Endothelial cell of umbilical vein (primary cell): ENCODE data around the gene GGTLC2. TPM values are rescaled to one million over a fixed set of nuclear protein-coding genes. Genes with fewer than 3 reads are reported as not detected.

Experiments
- BruUV-seq: library from RNA; stranded (reverse); fragments of 400-500 nt; replicated peaks from 2 replicates; lab custom pipeline; 2021; lab: Mats Ljungman, UMichigan
- CTCF ChIA-PET: fragments of 300-600, 350-600 bp; sonication (Branson Sonifier 250); formaldehyde crosslinking; loops from one replicate; lab custom pipeline; 2021; ENCODE audit warnings: antibody characterized with exemption, inconsistent platforms; lab: Charles Lee
- POLR2A ChIA-PET: fragments of 300-600, 350-600 bp; sonication (Branson Sonifier 250); formaldehyde crosslinking; loops from one replicate; lab custom pipeline; 2021; ENCODE audit warnings: antibody characterized with exemption, inconsistent platforms; lab: Charles Lee
- DNase-seq: peaks from one replicate; pipeline ENCODE4 v3.0.0-alpha.2; 2011; ENCODE audit warnings: low read depth, low spot score
- FAIRE-seq: peaks from 2 replicates; lab custom pipeline; 2011; peaks lifted over from hg19 to GRCh38; lab: Jason Lieb, UNC
- H2AFZ ChIP-seq: 2 replicates; pipeline ENCODE4 v1.6.0; 2012; ENCODE audit warnings: low read depth, low read length, control low read depth, inconsistent platforms
- H3K27ac ChIP-seq: 2 replicates; pipeline ENCODE4 v1.5.1; 2011; ENCODE audit warnings: low read depth, mild to moderate bottlenecking, control low read depth, low read length, moderate library complexity; ENCODE audit not compliant: insufficient read depth
- H3K27me3 ChIP-seq, 2 experiments: 2 replicates each; pipeline versions ENCODE4 v1.6.0 to v1.6.1; 2011; ENCODE audit warnings: low read length in 2 of 2, mixed read lengths in 1 of 2; ENCODE audit not compliant: control insufficient read depth in 2 of 2, insufficient read depth in 2 of 2
- H3K36me3 ChIP-seq, 2 experiments: 2 replicates in 1 of 2; 3 replicates in 1 of 2; pipeline ENCODE4 v1.5.1; 2011; ENCODE audit warnings: low read length in 2 of 2, mild to moderate bottlenecking in 1 of 2, moderate library complexity in 1 of 2; ENCODE audit not compliant: control insufficient read depth in 2 of 2, insufficient read depth in 2 of 2; ENCODE audit errors: extremely low read depth in 1 of 2
- H3K4me1 ChIP-seq: 3 replicates; pipeline ENCODE4 v1.5.1; 2011; ENCODE audit warnings: mild to moderate bottlenecking, low read length; ENCODE audit not compliant: control insufficient read depth, insufficient read depth; ENCODE audit errors: extremely low read depth
- H3K4me2 ChIP-seq: 2 replicates; pipeline ENCODE4 v1.6.1; 2011; ENCODE audit warnings: low read length, control low read depth, mixed read lengths; ENCODE audit not compliant: insufficient read depth
- H3K4me3 ChIP-seq, 3 experiments: fragments of 200-600 bp in 1 of 3; sonication (generic), shearing (Covaris generic) in 1 of 3; replicated peaks in 1 of 3; 2 replicates each; pipeline ENCODE4 v1.5.1; 2011 to 2016; ENCODE audit warnings: control low read depth in 3 of 3, low read length in 3 of 3, mild to moderate bottlenecking in 2 of 3, inconsistent platforms in 1 of 3, low read depth in 1 of 3, moderate library complexity in 1 of 3; ENCODE audit not compliant: insufficient read depth in 1 of 3
- H3K79me2 ChIP-seq: 2 replicates; pipeline ENCODE4 v1.6.0; 2012; ENCODE audit warnings: low read length, inconsistent platforms; ENCODE audit not compliant: control insufficient read depth, insufficient read depth
- H3K9ac ChIP-seq: replicated peaks from 2 replicates; pipeline ENCODE3; 2011; ENCODE audit warnings: low read length, control low read depth; ENCODE audit not compliant: insufficient read depth; ENCODE audit errors: extremely low read depth
- H3K9me1 ChIP-seq: replicated peaks from 3 replicates; pipeline ENCODE4 v1.6.0; 2011; ENCODE audit warnings: mild to moderate bottlenecking, low read length; ENCODE audit not compliant: control insufficient read depth, insufficient read depth; ENCODE audit errors: extremely low read depth
- H3K9me3 ChIP-seq: replicated peaks from 2 replicates; pipeline ENCODE4 v1.5.1; 2012; ENCODE audit warnings: low read length, inconsistent platforms; ENCODE audit not compliant: control insufficient read depth, insufficient read depth
- H4K20me1 ChIP-seq: replicated peaks from 2 replicates; pipeline ENCODE3; 2011; ENCODE audit warnings: mild to moderate bottlenecking, low read length; ENCODE audit not compliant: control insufficient read depth, insufficient read depth; ENCODE audit errors: extremely low read depth
- EZH2 ChIP-seq: IDR thresholded peaks from 2 replicates; pipeline ENCODE4 v1.6.1; 2012; ENCODE audit warnings: borderline replicate concordance, low read depth, mild to moderate bottlenecking, moderate library complexity, low read length, inconsistent platforms; ENCODE audit not compliant: severe bottlenecking
- FOS ChIP-seq: IDR thresholded peaks from 2 replicates; pipeline ENCODE4 v1.6.1; 2011; ENCODE audit warnings: mild to moderate bottlenecking, low read length, moderate library complexity, borderline replicate concordance; ENCODE audit not compliant: insufficient read depth
- GATA2 ChIP-seq: IDR thresholded peaks from 2 replicates; pipeline ENCODE4 v1.7.0; 2011; ENCODE audit warnings: low read depth, mild to moderate bottlenecking, moderate library complexity, mixed read lengths, low read length; ENCODE audit not compliant: insufficient read length, insufficient read depth
- JUN ChIP-seq: IDR thresholded peaks from 2 replicates; pipeline ENCODE4 v1.6.1; 2011; ENCODE audit warnings: borderline replicate concordance, low read depth; ENCODE audit not compliant: insufficient read length, insufficient read depth
- MYC ChIP-seq: IDR thresholded peaks from one replicate; pipeline ENCODE4 v1.6.1; 2011; ENCODE audit warnings: mild to moderate bottlenecking, low read depth, low read length
- POLR2A ChIP-seq: IDR thresholded peaks from 2 replicates; pipeline ENCODE4 v1.6.1; 2012; ENCODE audit warnings: low read depth, mild to moderate bottlenecking, control low read depth, low read length
- POLR2AphosphoS5 ChIP-seq: IDR thresholded peaks from 2 replicates; pipeline ENCODE4 v1.6.1; 2012; ENCODE audit warnings: low read depth, mild to moderate bottlenecking, control low read depth, low read length, moderate library complexity; ENCODE audit not compliant: insufficient read depth
- dilution Hi-C: fragments of 300-500 bp; cut with MboI; formaldehyde crosslinking; loops from one replicate; pipeline ENCODE4 v1.15.0; 2019; ENCODE audit warnings: low sequenced_read_pairs; ENCODE audit not compliant: extremely low pct_ligation_motif_present
- intact Hi-C: fragments of 100-400 bp; cut with micrococcal nuclease; formaldehyde crosslinking; loops from one replicate; pipeline ENCODE4 v1.10.0; 2022
- polyA plus RNA-seq, 4 experiments: library from polyadenylated mRNA; depleted of rRNA in 3 of 4; stranded (reverse) in 3 of 4; unstranded in 1 of 4; fragments of >200 nt; gene quantifications; 2 replicates each; pipeline versions ENCODE4 v1.2.1 to v1.2.3, GENCODE V29; 2011 to 2012; ENCODE audit warnings: missing spikeins in 1 of 4
- total RNA-seq: library from RNA; stranded (reverse); gene quantifications from 2 replicates; pipeline ENCODE4 v1.2.3, GENCODE V29; 2021
- TF ChIP-seq, protein P1 (sequence below), 2 donors: IDR thresholded peaks; 1 replicate in 1 of 2; 2 replicates in 1 of 2; pipeline ENCODE4 v1.5.1; 2011; ENCODE audit warnings: low read length in 2 of 2, mild to moderate bottlenecking in 2 of 2, moderate library complexity in 2 of 2, control low read depth in 1 of 2, inconsistent platforms in 1 of 2, low read depth in 1 of 2; ENCODE audit not compliant: insufficient read depth in 1 of 2; ENCODE audit errors: extremely low read depth in 1 of 2
- TF ChIP-seq, protein P2 (sequence below): IDR thresholded peaks from 2 replicates; pipeline ENCODE4 v1.6.1; 2011; ENCODE audit not compliant: insufficient read depth, insufficient read length

Gene GGTLC2
- total and polyA plus RNA-seq, 2 donors (not counting 3 experiments of a cell fraction or from before 2014, with no cell fraction given) = not detected

DNA sequence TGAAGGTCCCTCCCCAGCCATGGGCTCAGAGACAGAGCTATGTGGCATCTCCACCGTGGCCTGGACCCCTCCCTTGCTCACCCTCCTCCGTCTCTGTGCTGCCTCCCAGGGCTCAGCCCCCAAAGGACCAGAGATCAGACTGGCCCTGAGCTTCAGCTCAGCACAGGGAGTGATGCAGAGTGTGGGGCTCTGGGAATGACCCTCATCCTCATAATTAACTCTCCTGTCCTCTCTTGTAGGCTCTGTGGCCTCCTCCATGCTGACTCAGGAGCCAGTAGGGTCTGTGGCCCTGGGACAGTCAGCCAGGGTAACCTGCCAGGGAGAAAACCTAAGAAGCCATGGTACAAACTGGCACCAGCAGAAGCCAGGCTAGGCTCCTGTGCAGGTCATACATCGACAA lies 28.7 kb downstream of the GGTLC2 start:
- no peaks in the 10 kb centered on the region for H3K9me1 ChIP-seq
- dilution Hi-C loops = no loop called here
- H4K20me1 ChIP-seq = no peaks in the 10 kb centered on the region
- no peak overlapping the region for H3K27ac ChIP-seq
- H3K79me2 ChIP-seq = no peaks in the 10 kb centered on the region
- ChIA-PET CTCF (no interaction called here), POLR2A (no interaction called here)
- intact Hi-C loops = no loop called here
- no TSS peak for BruUV-seq
- H3K9me3 ChIP-seq = no peaks in the 10 kb centered on the region
- TF ChIP-seq POLR2A (no peak), GATA2 (no peak), MYC (no peak), POLR2AphosphoS5 (no peak), EZH2 (no peak), FOS (no peak), JUN (no peak)
- TF ChIP-seq, protein P1, sequence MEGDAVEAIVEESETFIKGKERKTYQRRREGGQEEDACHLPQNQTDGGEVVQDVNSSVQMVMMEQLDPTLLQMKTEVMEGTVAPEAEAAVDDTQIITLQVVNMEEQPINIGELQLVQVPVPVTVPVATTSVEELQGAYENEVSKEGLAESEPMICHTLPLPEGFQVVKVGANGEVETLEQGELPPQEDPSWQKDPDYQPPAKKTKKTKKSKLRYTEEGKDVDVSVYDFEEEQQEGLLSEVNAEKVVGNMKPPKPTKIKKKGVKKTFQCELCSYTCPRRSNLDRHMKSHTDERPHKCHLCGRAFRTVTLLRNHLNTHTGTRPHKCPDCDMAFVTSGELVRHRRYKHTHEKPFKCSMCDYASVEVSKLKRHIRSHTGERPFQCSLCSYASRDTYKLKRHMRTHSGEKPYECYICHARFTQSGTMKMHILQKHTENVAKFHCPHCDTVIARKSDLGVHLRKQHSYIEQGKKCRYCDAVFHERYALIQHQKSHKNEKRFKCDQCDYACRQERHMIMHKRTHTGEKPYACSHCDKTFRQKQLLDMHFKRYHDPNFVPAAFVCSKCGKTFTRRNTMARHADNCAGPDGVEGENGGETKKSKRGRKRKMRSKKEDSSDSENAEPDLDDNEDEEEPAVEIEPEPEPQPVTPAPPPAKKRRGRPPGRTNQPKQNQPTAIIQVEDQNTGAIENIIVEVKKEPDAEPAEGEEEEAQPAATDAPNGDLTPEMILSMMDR (IDR thresholded peaks at IDR 0.05; ENCODE audit: extremely low read depth in 1 of 2, insufficient read depth in 1 of 2, low read depth in 1 of 2, low read length in 2 of 2) = no peak
- TF ChIP-seq, protein P2, sequence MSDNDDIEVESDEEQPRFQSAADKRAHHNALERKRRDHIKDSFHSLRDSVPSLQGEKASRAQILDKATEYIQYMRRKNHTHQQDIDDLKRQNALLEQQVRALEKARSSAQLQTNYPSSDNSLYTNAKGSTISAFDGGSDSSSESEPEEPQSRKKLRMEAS = no peak
- H3K36me3 ChIP-seq = no peaks in the 10 kb centered on the region
- FAIRE-seq (no peak), DNase-seq (no peak)
- H3K4me1 ChIP-seq = no peaks in the 10 kb centered on the region
- H3K4me3 ChIP-seq = no peak overlapping the region
- H3K27me3 ChIP-seq = no peaks in the 10 kb centered on the region
- H3K4me2 ChIP-seq = no peak overlapping the region
- no peak overlapping the region for H2AFZ ChIP-seq
- H3K9ac ChIP-seq = no peak overlapping the region
